Urothelium cell line (cell line): ENCODE results near the gene TBC1D8.

Experiments used
- DNase-seq: peaks from one replicate; pipeline ENCODE4 v3.0.0; 2011; ENCODE audit warnings: low spot score, mixed read lengths
- FAIRE-seq: peaks from 2 replicates; lab custom pipeline; 2011; peaks lifted over from hg19 to GRCh38; lab: Jason Lieb, UNC

Gene TBC1D8

DNA sequence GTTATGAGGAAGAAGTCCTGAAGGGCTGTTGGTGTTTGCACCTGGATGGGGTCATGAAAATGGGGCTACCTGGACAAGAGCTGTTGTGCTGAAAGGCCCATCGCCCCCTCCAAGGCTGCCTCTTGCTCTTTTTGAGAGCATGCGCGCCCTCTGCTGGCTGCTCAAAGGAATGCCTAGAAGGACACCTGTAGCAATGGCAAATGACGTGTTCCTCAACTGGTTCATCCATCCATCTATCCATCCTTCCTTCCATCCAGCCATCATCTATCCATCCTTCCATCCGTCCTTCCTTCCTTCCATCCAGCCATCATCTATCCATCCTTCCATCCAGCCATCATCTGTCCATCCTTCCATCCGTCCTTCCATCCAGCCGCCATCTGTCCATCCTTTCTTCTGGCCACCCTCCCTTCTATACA lies 166.3 kb downstream of the TBC1D8 start:
- peak; percentile 83 for DNase-seq
- peak; percentile 97 for FAIRE-seq

DNA sequence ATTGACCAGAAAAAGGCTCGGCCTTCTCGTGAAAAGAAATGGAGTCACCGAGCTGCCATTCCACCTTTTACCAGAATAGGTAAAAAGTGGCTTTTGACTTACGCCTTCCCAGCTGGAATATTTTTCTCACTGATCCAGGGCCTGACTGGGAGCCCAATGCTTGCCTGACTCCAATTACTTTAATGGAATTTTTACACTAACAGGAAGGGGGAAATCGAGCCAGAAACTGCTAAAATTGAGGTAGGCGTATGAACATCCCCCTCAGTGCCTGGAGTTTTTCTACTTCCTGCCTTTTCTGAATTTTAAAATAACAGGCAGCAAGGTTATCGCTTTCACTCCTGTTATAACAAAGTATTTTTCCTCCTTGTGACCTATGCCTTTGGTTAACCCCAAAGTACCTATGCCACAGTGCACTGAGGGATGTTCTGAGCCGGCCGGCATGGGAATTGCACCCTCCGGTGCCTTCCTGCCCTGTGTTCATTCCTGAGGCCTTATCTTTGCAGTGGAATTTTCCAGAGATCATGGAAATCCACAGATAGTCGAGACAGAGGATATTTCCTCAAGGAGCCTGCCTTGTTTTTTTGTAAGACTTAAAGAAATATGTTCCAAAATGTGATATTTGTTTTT lies 167.4 kb downstream of the TBC1D8 start:
- no peak for FAIRE-seq
- DNase-seq, result no peak

- DNase-seq, result no peak
- FAIRE-seq, result no peak
These were observed 168.0 kb downstream of the TBC1D8 start for GRCh38 chr2:100983201-100983600.

DNA sequence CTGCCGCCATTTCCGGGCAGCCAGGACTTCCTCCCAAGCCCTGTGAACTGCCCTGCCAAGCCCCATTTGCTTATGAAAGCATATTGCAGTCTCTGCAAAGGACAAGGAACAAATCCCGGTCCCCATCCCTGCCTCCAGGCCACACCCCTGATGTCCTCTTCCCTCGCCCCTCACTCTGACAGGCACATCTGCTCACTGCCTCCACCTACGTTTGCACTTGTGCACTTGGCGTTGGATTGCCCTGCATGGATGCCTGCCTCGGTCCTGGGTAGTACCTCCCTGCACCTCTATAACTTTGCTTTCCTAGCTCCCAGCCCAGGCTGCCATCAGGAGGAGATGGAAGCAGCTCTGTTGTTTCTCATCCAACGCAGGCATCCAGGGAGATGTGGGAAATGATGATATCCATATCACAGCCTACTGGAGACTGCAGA lies 168.7 kb downstream of the TBC1D8 start:
- no peak for FAIRE-seq
- DNase-seq, result no peak

DNA sequence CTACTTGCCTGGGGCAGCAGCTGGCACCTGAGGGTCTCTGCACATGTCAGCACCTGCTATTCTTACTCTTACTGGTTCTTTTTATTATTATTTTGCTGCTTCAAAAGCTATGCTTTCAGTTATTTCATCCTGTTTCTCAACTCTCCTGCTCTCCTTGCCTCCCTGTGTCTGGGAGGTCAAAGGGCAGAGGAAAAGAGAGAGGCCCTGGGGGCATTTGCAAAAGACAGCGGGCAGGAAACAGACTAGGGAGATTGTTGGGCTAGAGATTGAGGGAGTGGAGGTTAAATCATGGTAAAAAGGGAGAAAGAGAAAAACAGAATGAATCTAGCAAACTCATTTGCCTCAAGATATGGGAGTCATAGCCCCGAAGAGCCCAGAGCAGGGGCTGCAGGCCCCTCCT lies 170.2 kb downstream of the TBC1D8 start:
- no peak for DNase-seq
- FAIRE-seq, result no peak

GRCh38 chr2:100980046-100980445 lies 171.1 kb downstream of the TBC1D8 start:
- no peak for DNase-seq
- FAIRE-seq, result no peak

DNA sequence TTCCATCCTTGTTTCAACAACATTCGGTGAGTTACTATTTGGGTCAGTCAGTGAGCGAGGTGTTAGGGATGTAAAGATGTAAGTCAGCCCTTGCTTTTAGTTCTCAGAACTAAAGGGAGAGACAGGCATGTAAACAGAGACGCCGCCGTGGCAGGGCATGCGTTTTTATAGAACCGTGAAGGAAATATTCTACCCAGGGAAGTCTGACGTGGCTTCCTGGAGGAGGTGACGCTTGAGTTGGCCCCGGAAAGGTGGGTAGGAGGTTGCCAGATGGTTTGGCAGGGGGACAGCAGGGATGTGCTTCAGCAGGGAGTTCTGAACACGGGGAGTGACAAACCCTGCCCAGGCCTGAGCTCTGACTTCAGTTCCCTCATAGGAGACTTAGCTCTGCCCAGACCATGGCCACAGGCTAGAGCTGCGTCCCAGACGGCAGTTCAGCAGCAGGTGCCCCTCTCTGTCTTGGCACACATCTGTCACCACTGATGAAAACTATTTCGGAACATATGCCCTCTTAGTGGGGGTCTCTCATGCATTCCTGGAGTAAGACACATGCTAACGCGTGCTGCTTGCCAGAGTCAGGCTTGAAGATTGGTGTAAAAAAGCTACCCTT lies 172.5 kb downstream of the TBC1D8 start:
- no peak for FAIRE-seq

DNA sequence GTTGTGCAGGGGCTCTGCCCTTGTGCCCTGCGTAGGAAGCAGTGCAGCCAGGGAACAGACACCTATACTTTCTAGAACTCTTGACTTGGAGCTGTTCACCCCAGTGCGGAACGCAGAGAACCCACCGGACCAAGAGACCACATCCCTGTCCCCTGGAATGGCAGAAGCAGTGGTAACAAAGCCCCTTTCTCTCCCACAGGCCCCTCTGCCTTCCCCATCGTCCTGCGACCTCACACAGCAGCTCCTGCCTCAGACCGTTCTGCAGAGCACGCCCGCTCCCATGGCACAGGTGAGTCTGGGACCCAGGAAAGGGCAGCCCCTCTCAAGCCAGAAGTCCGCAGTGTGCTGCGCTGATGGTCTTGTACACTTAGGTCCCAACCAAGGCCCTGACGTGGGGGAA lies 173.7 kb downstream of the TBC1D8 start:
- no peak for DNase-seq
- FAIRE-seq, result no peak

More for the DNA sequence above, 172.5 kb downstream of the TBC1D8 start:
- no peak for DNase-seq

- FAIRE-seq, result no peak
- no peak for DNase-seq
These were observed 174.4 kb downstream of the TBC1D8 start for GRCh38 chr2:100976645-100977391.

DNA sequence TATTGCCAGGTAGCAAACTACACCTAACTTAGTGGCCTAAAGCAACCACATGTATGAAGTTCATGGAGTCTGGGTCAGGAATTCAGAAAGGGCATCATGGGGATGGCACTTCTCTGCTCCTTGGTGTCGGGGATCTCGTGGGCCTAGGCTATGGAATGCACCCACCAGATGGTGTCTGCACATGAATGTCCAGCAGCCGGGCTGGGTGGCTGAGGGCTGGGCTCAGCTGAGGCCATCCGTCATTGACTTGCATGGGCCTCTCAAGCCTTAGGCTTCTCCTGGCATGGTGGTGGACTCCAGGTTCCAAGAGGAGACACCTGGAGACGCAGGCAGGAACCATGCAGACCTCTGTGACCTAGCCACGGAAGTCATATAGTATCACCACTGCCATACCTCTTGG lies 175.1 kb downstream of the TBC1D8 start:
- DNase-seq (no peak), FAIRE-seq (no peak)

DNA sequence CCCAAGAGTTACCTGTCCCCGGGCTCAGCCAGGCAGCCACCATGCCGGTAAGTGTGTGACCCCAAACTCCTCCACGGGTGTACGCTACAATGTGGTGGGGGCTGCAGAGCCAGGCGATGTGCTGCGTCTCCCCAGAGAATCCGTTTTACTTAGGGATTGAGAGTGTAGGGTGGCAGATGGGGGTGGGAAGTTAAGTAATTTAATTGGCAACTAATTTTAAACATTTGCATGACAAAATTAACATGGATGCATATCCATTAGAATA lies 175.7 kb downstream of the TBC1D8 start:
- peak; percentile 58 for FAIRE-seq

DNA sequence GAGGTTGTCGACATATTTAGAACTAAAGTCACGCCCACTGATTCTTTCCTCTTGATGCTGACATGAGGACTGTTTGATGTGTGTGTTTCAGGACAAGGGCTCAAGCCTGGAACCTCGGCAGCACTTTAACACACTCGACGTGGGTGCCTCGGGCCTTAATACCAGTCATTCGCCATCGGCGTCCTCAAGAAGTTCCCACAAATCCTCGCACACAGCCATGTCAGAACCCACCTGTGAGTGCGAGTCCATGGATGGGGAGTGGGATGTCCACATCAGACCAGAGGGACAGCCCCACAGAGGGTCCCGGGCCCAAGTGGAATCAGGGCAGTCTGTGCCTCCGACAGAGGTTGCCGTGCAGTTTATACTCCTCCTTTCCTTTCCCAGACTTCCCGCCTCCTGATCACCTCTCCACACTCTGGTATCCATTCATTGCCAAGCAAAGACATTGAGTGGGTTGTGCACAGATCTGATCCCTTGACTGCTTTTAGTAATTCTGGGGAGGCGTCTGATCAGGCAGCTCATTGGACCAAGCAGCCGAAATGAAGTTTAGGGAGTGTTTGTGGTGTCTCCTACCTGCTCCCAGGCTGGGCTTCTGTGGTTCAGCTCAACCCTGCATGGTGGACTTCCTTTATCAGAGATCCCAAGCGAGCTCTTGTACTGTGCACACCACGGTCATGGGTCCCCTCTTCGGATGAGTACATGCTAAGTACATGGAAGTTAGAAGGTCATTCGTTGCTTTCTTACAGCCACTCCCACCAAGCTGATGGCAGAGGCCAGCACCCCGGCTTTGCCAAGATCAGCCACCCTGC lies 176.3 kb downstream of the TBC1D8 start:
- DNase-seq, result no peak
- no peak for FAIRE-seq

More for the DNA sequence above, 175.7 kb downstream of the TBC1D8 start:
- DNase-seq, result no peak

- DNase-seq, result no peak
- peak; percentile 84 for FAIRE-seq
These were observed 178.7 kb downstream of the TBC1D8 start for GRCh38 chr2:100972452-100972851.

- DNase-seq (no peak), FAIRE-seq (no peak)
These were observed 180.0 kb downstream of the TBC1D8 start for GRCh38 chr2:100971221-100971620.

DNA sequence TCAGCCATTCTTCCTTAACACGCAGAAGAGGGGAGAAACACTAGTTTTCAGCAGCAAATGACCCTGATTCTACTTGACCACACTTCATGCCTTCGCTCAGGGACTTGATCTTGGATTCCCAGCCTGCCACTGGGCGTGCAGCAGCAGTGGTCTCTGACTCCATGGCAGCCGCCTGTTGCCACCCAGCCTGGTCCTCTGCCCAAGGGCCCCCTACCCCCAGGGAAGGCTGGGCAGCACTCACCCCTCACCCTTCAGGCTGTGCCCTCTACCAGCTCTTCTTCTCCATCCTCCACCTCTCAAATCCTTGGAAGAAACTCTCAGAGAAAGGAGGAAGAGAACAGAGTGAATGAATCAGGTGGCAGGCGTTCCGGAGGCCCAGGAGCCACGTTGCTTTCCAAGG lies 181.2 kb downstream of the TBC1D8 start:
- FAIRE-seq (no peak), DNase-seq (no peak)

GRCh38 chr2:100968146-100969145 lies 182.7 kb downstream of the TBC1D8 start:
- DNase-seq (no peak), FAIRE-seq (peak; percentile 59)

- DNase-seq (no peak), FAIRE-seq (no peak)
These were observed 183.5 kb downstream of the TBC1D8 start for GRCh38 chr2:100967716-100968115.

- FAIRE-seq (no peak), DNase-seq (no peak)
These were observed 185.6 kb downstream of the TBC1D8 start for GRCh38 chr2:100965596-100965995.

- peak; percentile 5 for FAIRE-seq
- no peak for DNase-seq
These were observed 186.5 kb downstream of the TBC1D8 start for GRCh38 chr2:100964681-100965169.

- FAIRE-seq, result no peak
- DNase-seq, result no peak
These were observed 187.0 kb downstream of the TBC1D8 start for GRCh38 chr2:100964222-100964621.
